Retinal pigment epithelial cell (primary cell): ENCODE measurements around the gene STYXL2.
A peak's percentile ranks its signal among the peaks of the same experiment; 100 is the strongest.

ENCODE experiments used
- DNase-seq: peaks from one replicate; pipeline ENCODE4 v3.0.0-alpha.2; 2010; ENCODE audit warnings: low read depth
- H3K4me3 ChIP-seq: 2 replicates; pipeline ENCODE4 v1.5.1; 2011; ENCODE audit warnings: mild to moderate bottlenecking, low read length, control low read depth, moderate library complexity
- CTCF ChIP-seq: conservative IDR thresholded peaks from 2 replicates; pipeline ENCODE4 v1.5.1; 2011; ENCODE audit warnings: low read depth, low read length, control low read depth, inconsistent platforms

STYXL2 gene

GRCh38 chr1:167093846-167094516 is at the start of gene STYXL2:
STYXL2 (plus strand) TSS chr1:167094075; CDS start chr1:167094850, 775 bp downstream.
- TF ChIP-seq CTCF, result no peak
- no peak for DNase-seq
- H3K4me3 ChIP-seq, result no peak within 1 kb of the TSS

GRCh38 chr1:167051907-167052306 is 42.0 kb upstream of the STYXL2 start:
- DNase-seq, result no peak
- TF ChIP-seq CTCF, result no peak

GRCh38 chr1:167052389-167052788 is 41.5 kb upstream of the STYXL2 start:
- DNase-seq, result no peak
- TF ChIP-seq CTCF, result peak; percentile 69
- H3K4me3 ChIP-seq, result no peak overlapping the region

More at GRCh38 chr1:167051907-167052306, 42.0 kb upstream of the STYXL2 start:
- no peak overlapping the region for H3K4me3 ChIP-seq

- no peak overlapping the region for H3K4me3 ChIP-seq
- DNase-seq, result no peak
- no peak for TF ChIP-seq CTCF
Measured at GRCh38 chr1:167054531-167054930, 39.3 kb upstream of the STYXL2 start.

- DNase-seq, result no peak
- no peak overlapping the region for H3K4me3 ChIP-seq
- TF ChIP-seq CTCF, result no peak
Measured at GRCh38 chr1:167054946-167055630, 38.8 kb upstream of the STYXL2 start.

GRCh38 chr1:167056529-167057231 is 37.2 kb upstream of the STYXL2 start:
- no peak overlapping the region for H3K4me3 ChIP-seq
- no peak for DNase-seq
- TF ChIP-seq CTCF, result no peak
